GM18505 (cell line): ENCODE data around the gene WSCD1.

Experiments
- ATAC-seq: cut with Tn5 transposase; IDR thresholded peaks from one replicate; pipeline ENCODE4 v1.9.1; 2021; ENCODE audit not compliant: unreplicated experiment
- POLR2A ChIP-seq: IDR thresholded peaks from 4 replicates; pipeline ENCODE4 v1.6.1; 2011; ENCODE audit warnings: borderline replicate concordance; ENCODE audit not compliant: insufficient read depth, insufficient read length; ENCODE audit errors: extremely low read depth

The WSCD1 gene

GRCh38 chr17:6166492-6167179, 96.5 kb downstream of the WSCD1 start:
- no peak for ATAC-seq
- TF ChIP-seq POLR2A = no peak

GRCh38 chr17:6168296-6168695, 98.1 kb downstream of the WSCD1 start:
- ATAC-seq = no peak
- no peak for TF ChIP-seq POLR2A

GRCh38 chr17:6170349-6170748, 100.2 kb downstream of the WSCD1 start:
- no peak for TF ChIP-seq POLR2A

DNA sequence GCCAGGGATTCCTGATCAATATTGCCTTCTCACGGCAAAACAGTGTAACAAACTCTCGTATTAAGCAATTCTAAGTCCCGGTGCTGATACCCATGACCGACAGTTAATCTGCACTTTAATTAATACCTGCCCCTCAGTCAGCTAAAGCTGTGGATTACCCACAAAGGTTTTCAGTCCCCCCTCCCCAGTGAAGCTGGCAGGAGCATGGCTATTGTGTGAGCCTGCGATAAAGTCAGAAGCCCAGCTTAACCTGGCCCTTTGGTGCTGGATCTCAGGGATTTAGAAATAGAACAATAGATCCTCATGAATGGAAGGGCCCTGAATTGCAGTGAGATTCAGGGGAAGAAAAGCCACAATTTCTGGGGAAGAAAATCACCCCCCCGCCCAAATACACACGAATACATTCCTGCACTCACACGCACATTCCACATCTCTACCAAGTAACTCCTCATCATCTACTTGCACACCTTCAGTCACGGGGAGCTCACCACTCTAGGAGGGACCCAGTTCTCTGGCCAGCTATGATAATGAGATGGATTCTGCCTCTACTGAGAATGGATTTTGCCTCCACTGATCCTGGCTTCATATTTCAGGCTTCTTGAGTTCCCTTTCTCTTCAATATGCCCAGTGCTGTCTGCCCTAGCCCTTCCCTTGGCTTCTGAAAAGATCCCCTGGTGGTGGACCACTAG, 102.6 kb downstream of the WSCD1 start:
- no peak for TF ChIP-seq POLR2A
- ATAC-seq = no peak

More at GRCh38 chr17:6170349-6170748, 100.2 kb downstream of the WSCD1 start:
- ATAC-seq = no peak

GRCh38 chr17:6173653-6174052, 103.5 kb downstream of the WSCD1 start:
- ATAC-seq = no peak
- TF ChIP-seq POLR2A = no peak
